Astrocyte (in vitro differentiated cells and primary cell): Measurements from ENCODE around the gene IRX6. TPM values are rescaled to one million over a fixed set of nuclear protein-coding genes. Genes with fewer than 3 reads are reported as not detected.
A peak's percentile ranks its signal among the peaks of the same experiment; 100 is the strongest.

Experiments used
- DNase-seq: peaks from one replicate; pipeline ENCODE4 v3.0.0-alpha.2; 2010; ENCODE audit warnings: low read depth
- FAIRE-seq: peaks from 2 replicates; lab custom pipeline; 2011; peaks lifted over from hg19 to GRCh38; lab: Jason Lieb, UNC
- H2AFZ ChIP-seq: 2 replicates; pipeline ENCODE4 v1.6.0; 2012; ENCODE audit warnings: low read depth, low read length, inconsistent platforms
- H3K27ac ChIP-seq: 2 replicates; pipeline ENCODE4 v1.5.1; 2011; ENCODE audit warnings: low read depth, low read length, inconsistent platforms
- H3K27me3 ChIP-seq: 2 replicates; pipeline ENCODE4 v1.6.0; 2011; ENCODE audit warnings: low read length, inconsistent platforms; ENCODE audit not compliant: insufficient read depth
- H3K36me3 ChIP-seq: 2 replicates; pipeline ENCODE4 v1.5.1; 2011; ENCODE audit warnings: low read length, inconsistent platforms; ENCODE audit not compliant: insufficient read depth
- H3K4me1 ChIP-seq: 2 replicates; pipeline ENCODE4 v1.5.1; 2011; ENCODE audit warnings: low read length, inconsistent platforms; ENCODE audit not compliant: insufficient read depth
- H3K4me2 ChIP-seq: 2 replicates; pipeline ENCODE4 v1.6.0; 2012; ENCODE audit warnings: low read length, inconsistent platforms
- H3K4me3 ChIP-seq: 2 replicates; pipeline ENCODE4 v1.5.1; 2011; ENCODE audit warnings: low read depth, mild to moderate bottlenecking, low read length, inconsistent platforms; ENCODE audit not compliant: insufficient read depth
- H3K79me2 ChIP-seq: 2 replicates; pipeline ENCODE4 v1.6.0; 2012; ENCODE audit warnings: mild to moderate bottlenecking, low read length, inconsistent platforms; ENCODE audit not compliant: insufficient read depth
- H3K9ac ChIP-seq: 2 replicates; pipeline ENCODE4 v1.6.0; 2012; ENCODE audit warnings: mild to moderate bottlenecking, low read length, inconsistent platforms
- H3K9me3 ChIP-seq: 2 replicates; pipeline ENCODE4 v1.5.1; 2012; ENCODE audit warnings: low read depth, mild to moderate bottlenecking, low read length, inconsistent platforms; ENCODE audit not compliant: insufficient read depth
- H4K20me1 ChIP-seq: 2 replicates; pipeline ENCODE4 v1.6.0; 2012; ENCODE audit warnings: low read length, inconsistent platforms; ENCODE audit not compliant: insufficient read depth
- H3K27ac Mint-ChIP-seq: one replicate; pipeline ENCODE4 v1.8.0; 2021; ENCODE audit warnings: mild to moderate bottlenecking, mixed read lengths; ENCODE audit not compliant: unreplicated experiment
- H3K27me3 Mint-ChIP-seq: one replicate; pipeline ENCODE4 v1.8.0; 2021; ENCODE audit warnings: low read depth, mixed read lengths; ENCODE audit not compliant: unreplicated experiment
- H3K36me3 Mint-ChIP-seq: one replicate; pipeline ENCODE4 v1.8.0; 2021; ENCODE audit warnings: low read depth, mixed read lengths; ENCODE audit not compliant: unreplicated experiment
- H3K4me1 Mint-ChIP-seq: one replicate; pipeline ENCODE4 v1.8.0; 2021; ENCODE audit warnings: low read depth, mixed read lengths; ENCODE audit not compliant: unreplicated experiment
- H3K4me3 Mint-ChIP-seq: one replicate; pipeline ENCODE4 v1.8.0; 2021; ENCODE audit warnings: mild to moderate bottlenecking, moderate library complexity, mixed read lengths; ENCODE audit not compliant: unreplicated experiment
- H3K9me3 Mint-ChIP-seq: one replicate; pipeline ENCODE4 v1.8.0; 2021; ENCODE audit warnings: mild to moderate bottlenecking, mixed read lengths; ENCODE audit not compliant: unreplicated experiment
- CTCF ChIP-seq: IDR thresholded peaks from 2 replicates; pipeline ENCODE4 v1.5.1; 2011; ENCODE audit warnings: low read depth, mild to moderate bottlenecking, inconsistent platforms, low read length, moderate library complexity; ENCODE audit not compliant: insufficient read depth
- EZH2 ChIP-seq: IDR thresholded peaks from 2 replicates; pipeline ENCODE4 v1.6.1; 2012; ENCODE audit warnings: mild to moderate bottlenecking, low read length, inconsistent platforms; ENCODE audit not compliant: insufficient read depth
- total RNA-seq: library from RNA; stranded (reverse); gene quantifications from 2 replicates; pipeline ENCODE4 v1.2.1, GENCODE V29; 2021

The IRX6 gene
- total RNA-seq, 1 donor from 2014 or later: not detected

DNA sequence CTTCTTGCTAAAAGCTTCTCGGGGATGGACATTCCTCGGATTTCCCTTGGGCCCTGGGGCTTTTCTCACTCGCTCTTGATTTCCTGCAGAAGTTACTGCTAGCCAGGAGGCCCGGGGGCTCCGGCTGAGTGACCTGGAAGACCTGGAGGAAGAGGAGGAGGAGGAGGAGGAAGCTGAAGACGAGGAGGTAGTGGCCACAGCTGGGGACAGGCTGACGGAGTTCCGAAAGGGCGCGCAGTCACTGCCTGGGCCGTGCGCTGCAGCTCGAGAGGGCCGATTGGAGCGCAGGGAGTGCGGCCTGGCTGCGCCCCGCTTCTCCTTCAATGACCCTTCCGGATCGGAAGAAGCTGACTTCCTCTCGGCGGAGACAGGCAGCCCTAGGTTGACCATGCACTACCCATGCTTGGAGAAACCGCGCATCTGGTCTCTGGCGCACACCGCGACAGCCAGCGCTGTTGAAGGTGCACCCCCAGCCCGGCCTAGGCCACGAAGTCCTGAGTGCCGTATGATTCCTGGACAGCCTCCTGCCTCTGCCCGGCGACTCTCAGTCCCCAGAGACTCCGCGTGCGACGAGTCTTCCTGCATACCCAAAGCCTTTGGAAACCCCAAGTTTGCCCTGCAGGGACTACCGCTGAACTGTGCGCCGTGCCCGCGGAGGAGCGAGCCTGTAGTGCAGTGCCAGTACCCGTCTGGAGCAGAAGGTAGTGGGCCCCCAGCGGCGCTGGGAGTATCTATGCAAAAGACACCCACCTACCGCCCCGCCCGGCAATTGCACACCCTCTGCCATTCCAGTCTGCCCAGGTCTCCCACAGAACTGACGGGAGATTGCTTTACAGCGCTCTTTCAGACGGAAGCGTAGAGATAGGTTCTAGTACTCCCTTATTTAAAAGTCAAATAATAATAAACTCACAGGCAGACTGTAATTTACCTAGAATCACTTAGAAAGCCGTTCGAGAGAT lies 4.9 kb downstream of the IRX6 start:
- Mint-ChIP-seq H3K4me1 (no peaks in the 10 kb centered on the region), H3K36me3 (peaks cover 2% of the 10 kb centered on the region), H3K27me3 (peaks cover 90% of the 10 kb centered on the region), H3K9me3 (peaks cover 6% of the 10 kb centered on the region), H3K4me3 (no peak overlapping the region), H3K27ac (no peak overlapping the region)
- H3K9me3 ChIP-seq: no peaks in the 10 kb centered on the region
- H3K36me3 ChIP-seq: no peaks in the 10 kb centered on the region
- no peak for TF ChIP-seq CTCF
- TF ChIP-seq EZH2: peak; percentile 45
- no peak overlapping the region for H3K9ac ChIP-seq
- H3K4me2 ChIP-seq: no peak overlapping the region
- H4K20me1 ChIP-seq: no peaks in the 10 kb centered on the region
- H3K27me3 ChIP-seq: peaks cover 55% of the 10 kb centered on the region
- FAIRE-seq: no peak
- no peaks in the 10 kb centered on the region for H3K4me1 ChIP-seq
- no peak overlapping the region for H3K4me3 ChIP-seq
- H3K79me2 ChIP-seq: no peaks in the 10 kb centered on the region
- H3K27ac ChIP-seq: no peak overlapping the region
- DNase-seq: no peak
- H2AFZ ChIP-seq: no peak overlapping the region

GRCh38 chr16:55329791-55330428 lies 5.9 kb downstream of the IRX6 start:
- no peak overlapping the region for H3K9ac ChIP-seq
- no peak for FAIRE-seq
- peaks cover 97% of the 10 kb centered on the region for H3K27me3 Mint-ChIP-seq
- H3K27me3 ChIP-seq: peaks cover 54% of the 10 kb centered on the region
- no peaks in the 10 kb centered on the region for H4K20me1 ChIP-seq
- H3K27ac Mint-ChIP-seq: no peak overlapping the region
- TF ChIP-seq EZH2 (no peak), CTCF (no peak)
- H3K4me1 ChIP-seq: no peaks in the 10 kb centered on the region
- no peaks in the 10 kb centered on the region for H3K79me2 ChIP-seq
- H3K4me3 ChIP-seq: no peak overlapping the region
- peaks cover 2% of the 10 kb centered on the region for H3K36me3 Mint-ChIP-seq
- no peak overlapping the region for H2AFZ ChIP-seq
- no peaks in the 10 kb centered on the region for H3K4me1 Mint-ChIP-seq
- no peak for DNase-seq
- no peaks in the 10 kb centered on the region for H3K9me3 ChIP-seq
- H3K36me3 ChIP-seq: no peaks in the 10 kb centered on the region
- H3K9me3 Mint-ChIP-seq: peaks cover 6% of the 10 kb centered on the region
- H3K27ac ChIP-seq: no peak overlapping the region
- H3K4me3 Mint-ChIP-seq: no peak overlapping the region
- H3K4me2 ChIP-seq: no peak overlapping the region
